Body of pancreas (tissue), 4 donors: ENCODE measurements around the gene ACSL4.

ENCODE experiments used
- POLR2A ChIP-seq, 3 donors: fragments of 450-650 bp; IDR thresholded peaks; one replicate each; pipeline ENCODE4 v1.6.1; 2016; ENCODE audit warnings: antibody characterized with exemption in 3 of 3, mild to moderate bottlenecking in 2 of 3
- TF ChIP-seq, protein P1 (sequence below), 7 experiments: fragments of 450-650 bp in 4 of 7; fragments of 200-600 bp in 3 of 7; sonication (generic) in 3 of 7; IDR thresholded peaks; one replicate each; pipeline ENCODE4 v1.5.1; 2016 to 2019; ENCODE audit warnings: antibody characterized with exemption in 7 of 7

DNA sequence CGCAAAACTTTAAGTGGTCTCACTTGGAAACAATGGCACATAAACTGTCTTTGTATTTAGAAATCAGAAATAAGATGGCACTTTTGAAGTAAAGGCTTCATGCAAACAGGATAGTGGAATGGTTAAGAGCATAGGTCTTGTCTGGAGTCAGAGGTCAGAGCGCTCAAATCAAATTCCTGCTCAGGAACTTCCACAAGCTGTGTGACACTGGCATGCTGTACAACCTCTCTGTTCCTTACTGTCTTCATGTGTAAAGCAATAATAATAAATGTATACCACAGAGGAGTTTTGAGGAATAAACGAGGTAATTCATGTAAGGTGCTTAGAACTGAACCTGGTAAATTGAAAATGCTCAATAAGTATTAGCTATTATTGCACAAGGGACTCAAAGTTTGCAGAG, 43.4 kb upstream of the ACSL4 start:
- TF ChIP-seq, protein P1, sequence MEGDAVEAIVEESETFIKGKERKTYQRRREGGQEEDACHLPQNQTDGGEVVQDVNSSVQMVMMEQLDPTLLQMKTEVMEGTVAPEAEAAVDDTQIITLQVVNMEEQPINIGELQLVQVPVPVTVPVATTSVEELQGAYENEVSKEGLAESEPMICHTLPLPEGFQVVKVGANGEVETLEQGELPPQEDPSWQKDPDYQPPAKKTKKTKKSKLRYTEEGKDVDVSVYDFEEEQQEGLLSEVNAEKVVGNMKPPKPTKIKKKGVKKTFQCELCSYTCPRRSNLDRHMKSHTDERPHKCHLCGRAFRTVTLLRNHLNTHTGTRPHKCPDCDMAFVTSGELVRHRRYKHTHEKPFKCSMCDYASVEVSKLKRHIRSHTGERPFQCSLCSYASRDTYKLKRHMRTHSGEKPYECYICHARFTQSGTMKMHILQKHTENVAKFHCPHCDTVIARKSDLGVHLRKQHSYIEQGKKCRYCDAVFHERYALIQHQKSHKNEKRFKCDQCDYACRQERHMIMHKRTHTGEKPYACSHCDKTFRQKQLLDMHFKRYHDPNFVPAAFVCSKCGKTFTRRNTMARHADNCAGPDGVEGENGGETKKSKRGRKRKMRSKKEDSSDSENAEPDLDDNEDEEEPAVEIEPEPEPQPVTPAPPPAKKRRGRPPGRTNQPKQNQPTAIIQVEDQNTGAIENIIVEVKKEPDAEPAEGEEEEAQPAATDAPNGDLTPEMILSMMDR (IDR thresholded peaks at IDR 0.05): no peak
- no peak for TF ChIP-seq POLR2A (IDR thresholded peaks at IDR 0.05)
